Measurements from ENCODE around the gene NKD2. TPM values are rescaled to one million over a fixed set of nuclear protein-coding genes. Genes with fewer than 3 reads are reported as not detected.

The NKD2 gene
- total and polyA plus RNA-seq, 9 of the 15 experiments (the other 6 are each of a cell fraction or from before 2014, with no cell fraction given) = 0.09 to 0.64 (median 0.27) TPM; not detected in 5

- ATAC-seq (no peak; the same call in 1 of the 3 replicates), FAIRE-seq (no peak), DNase-seq (ENCODE audit: extremely low read depth in 1 of 4, low spot score in 3 of 4) (no peak)
- WGBS (ENCODE audit: insufficient coverage, low coverage, missing lambda C conversion rate) = 6% methylated on average over 18 of the region's 19 CpGs
- Histone ChIP-seq H3K9me3 (replicated peaks; ENCODE audit: control insufficient read depth, insufficient read depth, low read depth, low read length) (no peaks in the 10 kb centered on the region), H2AFZ (ENCODE audit: low read depth, low read length) (no peak overlapping the region), H3K27ac (ENCODE audit: extremely low read depth, low read depth, low read length) (no peak overlapping the region), H3K4me3 (no peak overlapping the region), H3K36me3 (ENCODE audit: control insufficient read depth, insufficient read depth, low read length) (no peaks in the 10 kb centered on the region), H3K9me1 (ENCODE audit: control insufficient read depth, insufficient read depth, low read length) (no peaks in the 10 kb centered on the region), H3K27me3 (ENCODE audit: control insufficient read depth in 2 of 2, insufficient read depth in 2 of 2, low read length in 2 of 2) (peaks cover 58 to 81% of the 10 kb centered on the region in 2 experiments), H3K4me1 (replicated peaks in 1 of 2; ENCODE audit: control insufficient read depth in 2 of 2, insufficient read depth in 2 of 2, low read length in 2 of 2) (peaks cover 0 to 5% of the 10 kb centered on the region in 2 experiments; a peak in 2 of 5 replicates), H3K9ac (ENCODE audit: insufficient read depth in 1 of 2, low read depth in 2 of 2, low read length in 2 of 2) (no peak overlapping the region; a peak in 1 of 4 replicates), H3K79me2 (ENCODE audit: control insufficient read depth, insufficient read depth, low read length) (no peaks in the 10 kb centered on the region), H4K20me1 (replicated peaks; ENCODE audit: control insufficient read depth, insufficient read depth, low read length) (peaks cover 51% of the 10 kb centered on the region), H3K4me2 (ENCODE audit: insufficient read depth, low read length) (no peak overlapping the region)
- intact Hi-C loops (cut with micrococcal nuclease) = no loop called here
- in situ Hi-C loops (cut with MboI) = no loop called here
- POLR2A ChIA-PET = interaction anchor here (1.0 kb wide), 2 partner anchors 9 to 12 kb away, joined by 3 to 4 read pairs; no protein-coding TSS in a partner anchor
- BruUV-seq (replicated peaks) = no TSS peak
- CTCF ChIA-PET (ENCODE audit: low intra/inter-chr PET ratio) = no interaction called here
- TF ChIP-seq CEBPB (tag; IDR thresholded peaks at IDR 0.05) (no peak), MED1 (CRISPR knock-in tag; IDR thresholded peaks at IDR 0.05; ENCODE audit: borderline replicate concordance) (no peak), HOMEZ (CRISPR knock-in tag; IDR thresholded peaks at IDR 0.05) (no peak), ELK3 (CRISPR knock-in tag; IDR thresholded peaks at IDR 0.05) (no peak), ATF4 (CRISPR knock-in tag; IDR thresholded peaks at IDR 0.05) (no peak), NFXL1 (CRISPR knock-in tag; IDR thresholded peaks at IDR 0.05) (no peak), CHAMP1 (IDR thresholded peaks at IDR 0.05) (no peak), ATF6 (CRISPR knock-in tag; IDR thresholded peaks at IDR 0.05) (no peak), U2AF2 (optimal IDR thresholded peaks at IDR 0.05; ENCODE audit: low read depth, low read length) (no peak), HNRNPLL (IDR thresholded peaks at IDR 0.05; ENCODE audit: low read depth, low read length, poor library complexity, severe bottlenecking) (no peak), ZNF175 (CRISPR knock-in tag; IDR thresholded peaks at IDR 0.05; ENCODE audit: low read depth) (no peak), PRPF4 (IDR thresholded peaks at IDR 0.05; ENCODE audit: insufficient read depth, low read depth, low read length, poor library complexity, severe bottlenecking) (no peak)
These were observed 9.3 kb downstream of the NKD2 start for GRCh38 chr5:1017691-1018455.

All from K562 (cell line).